Immature natural killer cell (primary cell): ENCODE data around the gene CLUH. TPM values are rescaled to one million over a fixed set of nuclear protein-coding genes. Genes with fewer than 3 reads are reported as not detected.
A peak's percentile ranks its signal among the peaks of the same experiment; 100 is the strongest.

Experiments
- DNase-seq, 3 donors: peaks; one replicate each; pipeline ENCODE4 v3.0.0; 2022; ENCODE audit warnings: mixed read lengths in 1 of 3
- H3K27ac Mint-ChIP-seq, 6 donors: one replicate each; pipeline ENCODE4 v1.8.0; 2020; ENCODE audit warnings: mixed read lengths in 6 of 6, mild to moderate bottlenecking in 5 of 6, inconsistent platforms in 4 of 6, moderate library complexity in 3 of 6
- H3K27me3 Mint-ChIP-seq, 3 donors: one replicate each; pipeline ENCODE4 v1.8.0; 2020 to 2021; ENCODE audit warnings: low read depth in 3 of 3, mild to moderate bottlenecking in 3 of 3, mixed read lengths in 3 of 3, moderate library complexity in 3 of 3, inconsistent platforms in 1 of 3
- H3K36me3 Mint-ChIP-seq, 3 donors: one replicate each; pipeline ENCODE4 v1.8.0; 2020; ENCODE audit warnings: mixed read lengths in 3 of 3, inconsistent platforms in 2 of 3, mild to moderate bottlenecking in 2 of 3
- H3K4me1 Mint-ChIP-seq, 2 donors: one replicate each; pipeline ENCODE4 v1.8.0; 2020; ENCODE audit warnings: inconsistent platforms in 2 of 2, mild to moderate bottlenecking in 2 of 2, mixed read lengths in 2 of 2, moderate library complexity in 1 of 2
- H3K4me3 Mint-ChIP-seq, 5 donors: one replicate each; pipeline ENCODE4 v1.8.0; 2020; ENCODE audit warnings: mild to moderate bottlenecking in 5 of 5, mixed read lengths in 5 of 5, inconsistent platforms in 3 of 5, moderate library complexity in 3 of 5
- H3K9me3 Mint-ChIP-seq, 6 donors: one replicate each; pipeline ENCODE4 v1.8.0; 2020; ENCODE audit warnings: mild to moderate bottlenecking in 6 of 6, mixed read lengths in 6 of 6, inconsistent platforms in 4 of 6, moderate library complexity in 3 of 6
- polyA plus RNA-seq, 3 donors: library from polyadenylated mRNA; unstranded; fragments of 300-500 nt; fragmentation: Illumina TruSeq; gene quantifications; one replicate each; pipeline ENCODE4 v1.2.3, GENCODE V29; 2021

CLUH gene
- polyA plus RNA-seq: 10 to 100 TPM in 1 of 3 donors, 1 to 10 TPM in 2; 4.6 to 11.6 (median 7.4) TPM

GRCh38 chr17:2711608-2712299 lies at the start of gene CLUH:
Gene CLUH (minus strand): TSS chr17:2711764. CDS start chr17:2711661, 103 bp downstream.
- Mint-ChIP-seq H3K4me1 (peaks cover 30 to 34% of the 10 kb centered on the region in 2 donors), H3K4me3 (peak within 1 kb of the TSS; percentile 82 to 87 (median 86)), H3K27me3 (peaks cover 2 to 12% (median 5%) of the 10 kb centered on the region in 3 donors), H3K9me3 (no peaks in the 10 kb centered on the region), H3K27ac (peak within 1 kb of the TSS; percentile 46 to 87 (median 78)), H3K36me3 (no peaks in the 10 kb centered on the region)
- DNase-seq: peak; percentile 95

- H3K36me3 Mint-ChIP-seq: peaks cover 0 to 4% (median 0%) of the 10 kb centered on the region in 3 donors
Measured at GRCh38 chr17:2758870-2759269, 47.3 kb upstream of the CLUH start.

GRCh38 chr17:2755891-2756724 lies 44.5 kb upstream of the CLUH start:
- DNase-seq: no peak
- H3K27me3 Mint-ChIP-seq: peaks cover 13 to 33% (median 21%) of the 10 kb centered on the region in 3 donors
- H3K27ac Mint-ChIP-seq: no peak overlapping the region
- H3K4me3 Mint-ChIP-seq: peak overlapping the region in 2 of 5 donors; percentile 25 to 60
- H3K9me3 Mint-ChIP-seq: no peaks in the 10 kb centered on the region
- peaks cover 0 to 3% of the 10 kb centered on the region in 2 donors for H3K4me1 Mint-ChIP-seq
- H3K36me3 Mint-ChIP-seq: no peaks in the 10 kb centered on the region

More at GRCh38 chr17:2758870-2759269, 47.3 kb upstream of the CLUH start:
- Mint-ChIP-seq H3K27me3 (peaks cover 11 to 27% (median 19%) of the 10 kb centered on the region in 3 donors), H3K9me3 (no peaks in the 10 kb centered on the region), H3K4me1 (peaks cover 0 to 3% of the 10 kb centered on the region in 2 donors), H3K27ac (no peak overlapping the region), H3K4me3 (no peak overlapping the region)
- DNase-seq: no peak

DNA sequence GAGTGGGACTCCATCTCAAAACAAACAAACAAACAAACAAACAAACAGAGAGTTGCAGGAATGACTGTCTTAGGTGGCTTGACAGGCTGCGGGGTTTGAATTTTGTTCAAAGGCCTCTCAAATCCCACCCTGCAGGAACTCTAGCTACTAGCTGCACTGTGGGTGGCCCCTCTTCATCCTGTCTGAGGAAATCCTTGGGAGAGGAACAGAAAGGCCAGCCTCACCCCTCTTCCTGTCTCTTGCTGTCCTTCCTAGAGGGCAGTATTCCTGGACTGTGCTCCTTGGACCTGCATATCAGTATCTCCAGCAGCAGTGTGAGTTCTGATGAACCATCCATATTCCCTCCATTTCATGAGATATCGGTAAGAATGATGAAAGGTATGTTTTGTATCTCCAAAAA lies 39.9 kb upstream of the CLUH start:
- DNase-seq: no peak
- Mint-ChIP-seq H3K36me3 (no peaks in the 10 kb centered on the region), H3K4me3 (no peak overlapping the region), H3K9me3 (peaks cover 0 to 3% (median 0%) of the 10 kb centered on the region in 6 donors), H3K27me3 (peaks cover 23 to 30% (median 29%) of the 10 kb centered on the region in 3 donors), H3K4me1 (peaks cover 5 to 6% of the 10 kb centered on the region in 2 donors), H3K27ac (no peak overlapping the region)

GRCh38 chr17:2750721-2751120 lies 39.2 kb upstream of the CLUH start:
- Mint-ChIP-seq H3K27me3 (peaks cover 22 to 29% (median 25%) of the 10 kb centered on the region in 3 donors), H3K36me3 (no peaks in the 10 kb centered on the region), H3K4me1 (peaks cover 3 to 6% of the 10 kb centered on the region in 2 donors), H3K9me3 (peaks cover 0 to 3% (median 0%) of the 10 kb centered on the region in 6 donors), H3K4me3 (no peak overlapping the region), H3K27ac (no peak overlapping the region)
- DNase-seq: no peak

DNA sequence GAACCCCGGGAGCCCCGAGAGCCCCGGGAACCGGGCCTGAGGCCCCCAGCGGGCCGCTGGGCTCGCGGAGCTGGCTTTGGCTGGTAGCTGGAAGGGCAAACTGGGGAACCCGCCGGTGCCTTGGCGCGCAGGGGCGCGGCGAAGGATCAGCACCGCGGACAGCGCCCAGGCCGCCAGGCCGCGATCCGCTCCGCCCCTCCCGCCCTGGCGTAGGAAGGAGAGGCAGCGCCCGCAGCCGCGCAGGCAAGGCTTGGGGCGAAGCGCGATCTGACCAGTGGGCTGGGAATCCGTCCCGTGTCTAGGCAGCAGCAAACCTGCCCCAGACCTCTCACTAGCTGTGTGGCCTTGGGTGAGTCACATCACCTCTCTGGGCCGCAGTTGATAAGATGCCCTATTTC lies 38.2 kb upstream of the CLUH start:
- Mint-ChIP-seq H3K9me3 (peaks cover 0 to 3% (median 0%) of the 10 kb centered on the region in 6 donors), H3K4me1 (peaks cover 3 to 6% of the 10 kb centered on the region in 2 donors), H3K4me3 (no peak overlapping the region), H3K36me3 (no peaks in the 10 kb centered on the region), H3K27ac (no peak overlapping the region), H3K27me3 (peaks cover 23 to 30% (median 27%) of the 10 kb centered on the region in 3 donors)
- peak; percentile 71 to 76 (median 71) for DNase-seq

GRCh38 chr17:2749058-2749783 lies 37.7 kb upstream of the CLUH start, which contains the start of gene CCDC92B:
Gene CCDC92B (minus strand): TSS chr17:2749652. CDS start chr17:2735145, 14,507 bp downstream.
- Mint-ChIP-seq H3K27me3 (peaks cover 27 to 32% (median 30%) of the 10 kb centered on the region in 3 donors), H3K9me3 (peaks cover 0 to 3% (median 0%) of the 10 kb centered on the region in 6 donors), H3K4me3 (no peak within 1 kb of the TSS)

DNA sequence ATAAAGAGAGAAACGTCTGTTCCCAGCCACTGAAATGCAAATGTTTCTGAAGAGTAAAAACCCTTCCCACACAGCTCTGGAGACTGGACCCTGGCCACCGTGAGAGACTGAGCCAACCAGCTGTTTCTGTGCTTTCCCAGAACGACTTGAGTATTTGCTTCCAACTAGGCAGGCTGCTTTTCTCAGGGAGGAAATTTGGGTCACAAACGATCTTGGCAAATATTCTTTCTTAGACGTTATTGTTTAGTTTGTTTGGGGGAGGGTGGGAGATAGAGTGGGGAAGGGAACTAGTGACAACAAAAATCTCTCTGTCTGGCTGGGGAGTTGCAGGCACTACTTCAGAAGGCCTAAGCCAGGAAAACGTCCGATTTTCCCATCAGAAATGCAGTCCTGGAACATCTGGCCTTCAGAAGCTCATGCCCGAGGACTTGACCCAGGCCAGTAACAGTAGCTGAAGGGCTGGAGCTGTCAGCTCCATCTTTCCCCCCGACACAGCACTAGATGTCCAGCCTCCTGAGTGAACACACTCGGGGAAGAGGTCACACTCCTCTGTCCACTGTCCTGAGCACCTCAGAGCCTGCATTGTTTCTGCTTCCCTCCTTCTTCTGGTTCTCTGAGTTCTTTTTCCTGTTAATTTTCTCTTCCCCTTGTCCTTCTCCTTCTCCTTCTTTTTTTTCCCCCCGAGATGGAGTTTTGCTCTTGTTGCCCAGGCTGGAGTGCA lies 33.9 kb upstream of the CLUH start:
- H3K9me3 Mint-ChIP-seq: peaks cover 0 to 3% (median 0%) of the 10 kb centered on the region in 6 donors
- peaks cover 2% of the 10 kb centered on the region in 2 donors for H3K4me1 Mint-ChIP-seq
- H3K4me3 Mint-ChIP-seq: no peak overlapping the region
- no peak overlapping the region for H3K27ac Mint-ChIP-seq
- no peaks in the 10 kb centered on the region for H3K36me3 Mint-ChIP-seq
- no peak for DNase-seq
- H3K27me3 Mint-ChIP-seq: peaks cover 22 to 24% (median 23%) of the 10 kb centered on the region in 3 donors

More at GRCh38 chr17:2749058-2749783, 37.7 kb upstream of the CLUH start, which contains the start of gene CCDC92B:
- Mint-ChIP-seq H3K4me1 (peaks cover 2 to 6% of the 10 kb centered on the region in 2 donors), H3K36me3 (no peaks in the 10 kb centered on the region), H3K27ac (no peak within 1 kb of the TSS)
- no peak for DNase-seq

GRCh38 chr17:2737693-2738092 lies 26.1 kb upstream of the CLUH start:
- DNase-seq: no peak
- peaks cover 2 to 9% (median 5%) of the 10 kb centered on the region in 3 donors for H3K27me3 Mint-ChIP-seq
- no peaks in the 10 kb centered on the region for H3K9me3 Mint-ChIP-seq
- H3K4me1 Mint-ChIP-seq: no peaks in the 10 kb centered on the region
- no peak overlapping the region for H3K27ac Mint-ChIP-seq
- H3K36me3 Mint-ChIP-seq: peaks cover 0 to 3% (median 0%) of the 10 kb centered on the region in 3 donors
- H3K4me3 Mint-ChIP-seq: no peak overlapping the region

DNA sequence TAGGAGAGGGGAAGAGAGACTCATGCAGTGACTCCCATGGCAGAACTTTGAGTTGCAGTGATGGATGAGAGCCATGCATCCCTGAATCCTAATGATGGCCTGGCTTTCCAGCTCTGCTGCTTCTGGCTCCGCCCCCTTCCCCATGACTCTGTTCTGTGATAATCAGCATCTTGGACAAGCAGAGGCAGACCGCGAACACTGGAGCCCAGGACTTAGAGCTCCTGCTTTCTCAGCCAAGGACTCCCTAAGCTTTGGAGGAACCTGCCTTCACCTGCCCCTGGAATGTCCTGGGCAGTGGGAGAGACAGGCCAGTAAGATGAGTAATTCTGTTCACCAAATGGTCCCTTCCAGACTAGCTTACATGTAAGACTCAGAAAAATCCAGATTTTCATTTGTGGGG lies 25.4 kb upstream of the CLUH start:
- Mint-ChIP-seq H3K4me1 (no peaks in the 10 kb centered on the region), H3K4me3 (no peak overlapping the region), H3K36me3 (peaks cover 0 to 3% (median 0%) of the 10 kb centered on the region in 3 donors), H3K27ac (no peak overlapping the region), H3K9me3 (no peaks in the 10 kb centered on the region), H3K27me3 (peaks cover 3 to 6% (median 5%) of the 10 kb centered on the region in 3 donors)
- no peak for DNase-seq

DNA sequence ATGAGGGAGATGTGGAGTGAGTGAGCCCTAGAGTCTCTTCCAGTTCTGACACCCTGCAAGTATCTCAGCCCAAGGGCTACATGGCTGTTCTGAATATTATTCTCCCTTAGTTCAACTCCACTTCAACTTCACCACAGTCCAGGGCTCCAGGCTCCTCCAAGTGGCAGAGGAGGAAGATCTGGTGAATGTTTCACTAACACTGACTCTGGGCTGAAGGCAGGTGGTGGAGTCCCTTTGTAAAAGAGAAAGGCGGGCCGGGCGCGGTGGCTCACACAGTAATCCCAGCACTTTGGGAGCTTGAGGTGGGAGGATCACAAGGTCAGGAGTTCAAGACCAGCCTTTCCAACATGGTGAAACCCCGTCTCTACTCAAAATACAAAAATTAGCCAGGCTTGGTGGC lies 24.3 kb upstream of the CLUH start:
- peaks cover 3 to 8% (median 6%) of the 10 kb centered on the region in 3 donors for H3K27me3 Mint-ChIP-seq
- H3K4me1 Mint-ChIP-seq: no peaks in the 10 kb centered on the region
- DNase-seq: no peak
- no peaks in the 10 kb centered on the region for H3K9me3 Mint-ChIP-seq
- no peak overlapping the region for H3K27ac Mint-ChIP-seq
- no peak overlapping the region for H3K4me3 Mint-ChIP-seq
- H3K36me3 Mint-ChIP-seq: peaks cover 0 to 3% (median 0%) of the 10 kb centered on the region in 3 donors

DNA sequence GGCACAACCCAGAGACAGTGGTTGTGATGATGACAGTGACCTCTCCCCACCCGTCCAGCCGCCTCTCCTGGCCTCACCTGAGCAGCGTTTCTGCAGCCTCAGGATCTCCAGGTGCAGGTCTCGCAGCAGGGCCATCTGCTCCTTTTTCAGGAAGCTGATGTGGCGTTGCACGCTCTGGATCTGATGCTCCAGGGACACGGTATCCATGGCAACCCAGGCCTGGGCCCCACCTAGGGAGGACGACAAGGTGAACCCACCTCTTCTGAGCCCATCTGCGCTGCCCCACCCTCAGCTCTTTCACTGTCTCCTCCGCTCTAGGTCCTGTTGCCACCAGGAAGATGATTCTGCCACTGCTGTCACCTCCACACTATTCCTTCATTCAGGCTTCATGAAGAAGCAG lies 23.4 kb upstream of the CLUH start:
- Mint-ChIP-seq H3K4me3 (no peak overlapping the region), H3K9me3 (no peaks in the 10 kb centered on the region), H3K4me1 (no peaks in the 10 kb centered on the region), H3K36me3 (peaks cover 0 to 3% (median 0%) of the 10 kb centered on the region in 3 donors), H3K27ac (no peak overlapping the region), H3K27me3 (peaks cover 3 to 8% (median 6%) of the 10 kb centered on the region in 3 donors)
- DNase-seq: no peak

DNA sequence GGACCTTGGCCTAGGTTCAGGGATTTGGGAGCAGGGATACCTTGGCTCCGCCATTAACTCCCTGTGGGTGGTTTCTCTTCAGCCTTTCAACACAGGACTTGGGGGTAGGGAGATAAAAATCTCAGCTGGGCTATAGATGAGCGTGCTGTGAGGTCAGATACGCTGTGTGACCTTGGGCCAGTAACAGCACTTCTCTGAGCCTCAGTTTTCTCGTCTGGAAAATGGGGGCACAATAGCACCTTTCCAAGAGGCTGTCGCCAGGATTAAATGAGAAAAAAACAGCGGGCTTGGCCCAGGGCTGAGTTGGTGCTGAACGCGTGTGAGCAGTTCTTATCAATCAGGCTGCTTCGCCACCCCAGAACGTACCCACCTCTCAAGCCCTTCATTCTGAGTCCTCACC lies 20.2 kb upstream of the CLUH start:
- no peak for DNase-seq
- Mint-ChIP-seq H3K9me3 (no peaks in the 10 kb centered on the region), H3K4me3 (no peak overlapping the region), H3K36me3 (no peaks in the 10 kb centered on the region), H3K27ac (no peak overlapping the region), H3K4me1 (no peaks in the 10 kb centered on the region), H3K27me3 (peaks cover 3 to 11% (median 5%) of the 10 kb centered on the region in 3 donors)
